NCI-H460 (cell line): Measurements from ENCODE around the gene DNAH3. TPM values are rescaled to one million over a fixed set of nuclear protein-coding genes. Genes with fewer than 3 reads are reported as not detected.
"Not testable (repeated sequence)": the region's sequence is repeated elsewhere in the genome, so short reads cannot be mapped to it uniquely, and the experiment has no call there.

Experiments used
- DNase-seq: peaks from one replicate; pipeline ENCODE4 v3.0.0-alpha.2; 2016; ENCODE audit warnings: low read depth; ENCODE audit errors: extremely low read depth
- total RNA-seq: library from RNA; depleted of rRNA; stranded (reverse); fragments of >200 nt; shearing (Covaris generic); gene quantifications from 2 replicates; pipeline ENCODE4 v1.2.3, GENCODE V29; 2014

Gene DNAH3
- total RNA-seq, 1 experiment from 2014 or later: 0.37 TPM

DNA sequence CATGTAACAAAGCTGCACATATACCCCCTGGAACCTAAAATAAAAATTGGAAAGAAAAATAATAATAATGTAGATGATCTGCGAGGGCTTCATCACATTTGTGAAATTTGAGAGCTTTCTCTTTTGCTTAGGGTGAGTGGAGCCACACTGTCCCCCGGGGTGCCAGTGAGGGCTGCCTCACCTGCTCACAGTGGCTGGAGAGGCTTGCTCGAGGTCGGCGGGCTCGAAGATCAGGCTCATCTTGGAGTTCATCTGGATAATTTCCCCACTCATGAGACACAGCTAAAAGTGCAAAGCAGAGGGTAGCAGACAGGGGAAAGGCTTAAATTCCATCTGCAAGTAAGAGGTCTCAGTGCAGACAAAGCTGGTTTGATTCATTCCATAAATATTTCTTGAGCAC lies 123.8 kb downstream of the DNAH3 start:
- DNase-seq: no peak

DNA sequence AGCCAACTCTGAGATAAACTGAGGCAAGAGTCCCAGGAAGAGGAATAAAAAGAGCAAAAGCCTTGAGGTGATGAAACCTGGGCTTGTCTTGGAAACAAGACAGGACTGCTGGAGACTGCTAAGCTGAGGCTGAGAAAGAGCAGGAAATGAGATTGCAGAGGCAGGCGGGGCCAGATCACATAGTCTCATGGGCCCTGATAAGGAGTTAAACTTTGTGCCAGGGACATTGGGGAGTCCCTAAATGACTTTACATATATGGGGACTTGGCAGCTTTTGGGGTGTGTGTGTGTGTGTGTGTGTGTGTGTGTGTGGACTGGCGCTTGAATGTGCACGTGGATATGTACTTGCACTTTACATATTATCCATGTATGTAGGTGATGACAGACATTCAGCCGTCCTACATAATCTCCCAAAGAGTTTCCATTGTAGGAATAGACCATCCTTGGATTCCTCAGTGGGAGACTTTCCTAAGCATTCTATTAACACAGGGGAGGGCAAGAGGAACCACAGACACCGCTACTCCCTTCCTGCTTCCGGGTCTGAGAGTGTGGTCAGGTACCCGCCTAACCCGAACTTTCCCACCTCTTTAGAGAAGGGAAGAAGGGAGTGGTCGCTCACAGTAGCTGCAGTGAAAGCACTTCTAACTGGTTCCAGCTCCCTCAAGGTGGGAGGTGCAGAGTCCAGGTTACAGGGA lies 127.0 kb downstream of the DNAH3 start:
- no peak for DNase-seq

DNA sequence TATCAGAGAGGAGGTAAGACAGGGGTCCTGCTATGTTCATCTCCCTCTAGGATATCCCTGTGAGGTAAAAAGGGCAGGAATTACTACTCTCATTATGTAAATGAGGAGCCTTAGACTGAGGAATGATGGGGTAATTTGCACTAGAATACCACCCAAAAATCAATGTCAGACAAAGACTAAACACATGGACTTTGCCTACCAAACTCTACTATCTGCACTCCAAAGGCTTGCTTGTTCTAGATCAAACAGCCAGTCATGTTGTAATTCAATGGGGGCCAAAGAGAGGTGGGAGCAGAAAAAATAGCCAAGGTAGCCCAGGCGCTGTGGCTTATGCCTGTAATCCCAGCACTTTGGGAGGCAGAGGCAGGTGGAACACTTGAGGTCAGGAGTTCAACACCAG lies 129.3 kb downstream of the DNAH3 start:
- no peak for DNase-seq

DNA sequence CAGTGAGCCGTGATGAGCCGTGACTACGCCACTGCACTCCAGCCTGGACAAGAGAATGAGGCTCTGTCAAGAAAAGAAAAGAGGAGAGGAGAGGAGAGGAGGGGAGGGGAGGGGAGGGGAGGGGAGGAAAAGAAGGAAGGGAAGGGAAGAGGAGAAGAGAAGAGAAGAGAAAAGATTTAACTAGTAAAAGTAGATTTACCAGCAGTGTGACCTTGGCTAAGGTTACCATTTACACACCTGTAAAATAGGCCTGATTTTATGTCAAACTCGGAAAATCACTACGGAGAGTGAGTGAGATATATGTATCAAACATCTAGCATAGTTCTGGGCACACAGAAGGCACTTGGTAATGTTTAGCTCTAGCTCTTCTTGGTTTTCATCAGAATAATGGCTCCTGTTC lies 140.8 kb downstream of the DNAH3 start:
- DNase-seq: no peak

DNA sequence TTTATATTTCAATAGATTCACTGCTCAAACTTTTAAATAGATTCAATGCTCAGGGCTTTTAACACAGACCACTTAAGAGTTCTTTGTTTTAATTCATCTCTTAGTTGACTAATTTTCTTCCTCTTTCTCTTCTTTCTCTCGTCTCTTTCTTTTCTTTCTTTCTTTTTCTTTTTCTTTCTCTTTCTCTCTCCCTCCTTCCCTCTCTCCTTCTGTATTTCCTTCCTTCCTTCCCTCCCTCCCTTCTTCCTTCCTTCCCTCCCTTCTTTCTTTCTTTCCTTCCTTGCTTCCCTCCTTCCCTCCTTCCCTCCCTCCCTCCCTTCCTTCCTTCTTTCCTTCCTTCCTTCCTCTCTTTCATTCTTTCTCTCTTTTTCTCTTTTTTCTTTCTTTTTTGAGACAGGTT lies 145.6 kb downstream of the DNAH3 start:
- no peak for DNase-seq

DNA sequence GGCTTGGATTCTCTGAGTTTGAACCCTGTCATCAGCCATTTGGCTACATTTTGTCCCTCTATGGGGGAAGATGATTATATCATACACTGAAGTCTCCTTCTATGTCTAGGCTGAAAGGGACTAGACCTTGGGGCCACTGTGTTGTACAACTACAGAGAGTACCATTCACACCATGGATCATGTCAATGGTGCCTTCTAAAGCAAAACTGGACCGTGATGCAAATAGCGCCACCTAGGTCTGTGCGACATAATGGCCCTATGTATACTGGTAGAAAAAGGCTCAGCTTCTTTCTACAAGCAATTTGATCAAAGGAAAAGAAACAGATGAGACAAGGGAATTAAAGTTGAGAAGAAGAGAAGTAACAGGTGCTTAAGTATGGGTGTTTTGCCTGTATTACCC lies 149.4 kb downstream of the DNAH3 start:
- DNase-seq: peak; percentile 8

DNA sequence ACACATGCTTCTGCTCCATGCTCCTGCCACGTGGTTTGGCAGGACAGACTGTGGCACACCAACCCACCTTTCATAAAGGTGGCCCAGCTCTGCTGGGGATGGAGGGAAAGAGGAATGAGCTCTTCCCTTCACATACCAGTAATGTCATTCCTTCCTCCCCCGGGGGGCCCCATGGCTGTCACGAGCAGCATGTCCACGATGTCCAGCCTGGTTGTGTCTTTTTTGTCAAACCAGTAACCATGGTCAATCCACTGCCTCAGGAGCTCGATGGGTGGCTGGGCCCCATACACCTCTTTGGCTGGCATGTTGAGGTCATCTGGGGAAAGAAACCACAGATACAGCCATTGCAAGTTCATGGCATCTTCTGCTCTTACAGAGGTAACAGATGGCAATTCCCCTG lies 153.5 kb downstream of the DNAH3 start:
- DNase-seq: no peak

DNA sequence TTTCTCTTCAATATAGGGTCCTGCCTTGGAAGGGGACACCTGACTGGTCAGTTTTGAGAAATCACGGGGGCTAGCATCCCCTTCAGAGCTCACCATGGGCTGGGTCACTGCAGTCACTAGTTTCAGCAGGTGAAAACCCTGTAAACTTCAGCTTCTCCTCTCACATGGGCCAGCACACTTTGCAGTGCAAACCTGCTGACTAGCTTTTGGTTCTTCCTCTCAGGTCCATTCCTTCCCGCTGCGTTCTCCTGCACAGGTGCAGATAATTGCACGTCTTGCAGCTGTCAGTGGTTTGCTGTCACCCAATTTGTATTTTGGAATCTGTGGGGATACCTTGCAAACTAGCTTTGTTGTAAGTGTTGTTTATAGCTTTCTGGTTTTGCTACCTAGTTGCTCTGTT lies 154.9 kb downstream of the DNAH3 start:
- no peak for DNase-seq

DNA sequence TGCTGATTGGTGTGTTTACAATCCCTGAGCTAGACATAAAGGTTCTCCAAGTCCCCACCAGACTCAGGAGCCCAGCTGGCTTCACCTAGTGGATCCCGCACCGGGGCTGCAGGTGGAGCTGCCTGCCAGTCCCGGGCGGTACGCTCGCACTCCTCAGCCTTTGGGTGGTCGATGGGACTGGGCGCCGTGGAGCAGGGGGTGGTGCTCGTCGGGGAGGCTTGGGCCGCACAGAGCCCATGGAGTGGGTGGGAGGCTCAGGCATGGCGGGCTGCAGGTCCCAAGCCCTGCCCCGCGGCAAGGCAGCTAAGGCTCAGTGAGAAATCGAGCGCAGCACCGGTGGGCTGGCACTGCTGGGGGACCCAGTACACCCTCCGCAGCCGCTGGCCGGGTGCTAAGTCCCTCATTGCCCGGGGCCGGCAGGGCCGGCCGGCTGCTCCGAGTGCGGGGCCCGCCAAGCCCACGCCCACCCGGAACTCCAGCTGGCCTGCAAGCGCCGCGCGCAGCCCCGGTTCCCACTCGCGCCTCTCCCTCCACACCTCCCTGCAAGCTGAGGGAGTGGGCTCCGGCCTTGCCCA lies 161.1 kb downstream of the DNAH3 start:
- not testable (repeated sequence) for DNase-seq

DNA sequence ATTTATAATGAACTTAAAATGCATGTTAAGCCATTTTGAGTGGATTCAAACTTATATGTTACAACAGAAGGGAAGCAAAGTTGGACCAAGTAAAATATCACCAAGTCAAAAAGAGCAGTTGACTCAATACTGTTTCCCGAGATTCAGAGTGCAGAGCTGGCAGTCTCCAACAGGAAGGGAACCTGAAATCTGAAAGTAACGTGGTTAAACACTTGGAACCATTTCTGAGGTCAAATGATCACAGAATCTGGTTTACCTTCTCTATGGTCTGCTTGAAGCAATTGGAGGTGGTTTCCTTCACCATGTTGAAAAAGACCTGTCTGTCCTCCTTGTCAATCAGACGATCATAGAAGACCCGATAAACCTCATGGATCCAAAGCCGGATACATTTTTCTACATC lies 163.6 kb downstream of the DNAH3 start:
- DNase-seq: no peak

DNA sequence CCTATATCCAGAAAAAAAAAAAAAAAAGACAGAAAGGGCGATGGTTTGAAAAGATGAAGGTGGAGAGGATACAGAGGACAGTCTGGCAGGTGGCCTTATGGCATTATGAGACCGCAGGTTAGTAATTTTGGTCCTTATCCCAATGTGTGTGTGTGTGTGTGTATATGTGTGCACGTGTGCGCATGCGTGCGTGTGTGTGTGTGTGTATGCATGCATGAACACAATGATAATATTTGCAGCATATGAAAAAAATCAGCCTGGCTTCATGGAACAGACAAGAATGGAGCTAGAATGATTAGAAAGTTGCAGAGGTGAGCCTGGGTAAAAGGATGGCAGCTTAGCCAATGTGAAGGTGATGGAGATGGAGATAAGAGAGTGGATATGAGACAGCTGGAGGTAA lies 166.6 kb downstream of the DNAH3 start:
- DNase-seq: no peak

DNA sequence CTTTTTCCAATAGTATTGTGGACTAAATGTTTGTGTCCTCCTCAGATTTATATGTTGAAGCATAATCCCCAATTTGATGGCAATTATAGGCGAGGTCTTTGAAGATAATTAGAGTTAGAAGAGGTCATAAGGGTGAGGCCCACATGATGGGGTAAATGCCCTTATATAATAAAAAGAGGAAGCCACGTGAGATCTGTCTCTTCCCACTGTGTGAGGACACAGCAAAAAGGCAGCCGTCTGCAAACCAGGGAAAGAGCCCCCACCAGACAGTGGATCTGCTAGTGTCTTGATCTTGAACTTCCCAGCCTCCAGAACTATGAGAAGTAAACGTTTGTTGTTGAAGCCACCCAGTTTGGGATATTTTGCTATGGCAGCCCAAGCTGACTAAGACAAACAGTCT lies 174.1 kb downstream of the DNAH3 start:
- DNase-seq: no peak

DNA sequence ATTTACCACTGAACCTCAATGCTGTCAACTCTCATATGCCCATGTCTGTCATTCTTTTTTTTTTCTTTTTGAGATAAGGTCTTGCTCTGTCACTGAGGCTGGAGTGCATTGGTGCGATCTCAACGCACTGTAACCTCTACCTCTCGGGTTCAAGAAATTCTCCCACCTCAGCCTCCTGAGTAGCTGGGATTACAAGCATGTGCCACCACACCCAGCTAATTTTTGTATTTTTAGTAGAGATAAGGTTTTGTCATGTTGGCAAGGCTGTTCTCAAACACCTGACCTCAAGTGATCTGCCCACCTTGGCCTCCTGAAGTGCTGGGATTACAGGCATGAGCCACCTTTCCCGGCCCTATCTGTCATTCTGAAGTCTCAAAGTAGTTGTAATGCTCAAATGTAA lies 177.4 kb downstream of the DNAH3 start:
- not testable (repeated sequence) for DNase-seq

DNA sequence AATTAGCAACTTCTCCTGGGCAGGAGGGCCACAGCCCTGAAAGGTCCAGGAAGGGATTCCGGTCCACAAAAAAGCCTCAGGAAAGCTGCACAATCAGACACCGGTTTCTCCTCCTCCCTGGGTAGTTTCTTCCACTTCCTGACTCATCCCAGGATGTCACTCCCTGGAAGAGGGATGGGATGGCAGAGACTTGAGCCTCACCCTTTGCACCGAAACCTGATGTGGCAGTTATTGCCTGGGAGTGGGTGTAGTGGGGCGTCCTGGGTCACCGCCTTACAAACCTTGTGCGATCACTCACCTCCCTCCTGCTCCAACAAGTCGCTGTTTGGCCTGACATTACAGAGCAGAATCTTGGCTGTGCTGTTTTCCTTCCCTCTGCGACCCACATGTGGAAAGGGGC lies 179.2 kb downstream of the DNAH3 start:
- no peak for DNase-seq

DNA sequence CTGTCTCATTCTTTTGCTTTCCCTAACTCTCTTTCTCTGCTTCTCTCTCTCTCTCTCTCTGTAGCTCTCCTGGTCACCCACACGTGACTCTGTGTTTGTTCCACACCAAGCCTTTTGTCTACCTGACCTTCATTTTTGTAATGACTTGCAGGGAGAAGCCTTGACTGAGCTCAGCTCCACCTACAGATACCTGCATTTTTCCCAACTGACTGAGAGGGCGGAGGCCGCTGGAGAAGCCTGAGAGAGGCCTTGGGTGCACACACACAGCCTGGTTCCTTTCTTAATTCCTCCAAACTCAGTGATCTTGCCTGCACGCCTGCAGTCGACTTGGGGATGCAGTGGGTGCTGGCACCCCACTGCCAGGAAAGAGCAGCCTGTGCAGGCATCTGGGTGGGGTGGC lies 181.3 kb downstream of the DNAH3 start:
- DNase-seq: no peak

DNA sequence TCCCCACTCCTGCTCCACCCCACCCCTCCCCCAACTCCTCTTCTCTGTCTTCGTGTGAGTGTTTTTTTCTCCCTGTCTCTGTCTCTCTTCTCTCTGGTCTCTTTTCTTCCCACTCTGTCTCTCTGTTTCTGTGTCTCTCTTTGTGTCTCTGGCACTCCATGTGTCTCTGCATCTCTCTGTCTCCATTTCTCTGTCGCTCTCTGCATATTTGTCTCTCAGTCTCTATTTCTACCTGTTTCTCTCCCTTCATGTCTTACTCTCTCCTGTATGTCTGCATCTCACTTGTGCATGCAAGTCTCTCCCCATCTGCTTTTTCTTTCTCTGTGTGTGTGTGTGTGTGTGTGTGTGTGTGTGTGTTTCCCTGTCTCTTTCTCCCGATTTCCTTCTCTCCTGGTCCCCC lies 181.9 kb downstream of the DNAH3 start:
- no peak for DNase-seq

DNA sequence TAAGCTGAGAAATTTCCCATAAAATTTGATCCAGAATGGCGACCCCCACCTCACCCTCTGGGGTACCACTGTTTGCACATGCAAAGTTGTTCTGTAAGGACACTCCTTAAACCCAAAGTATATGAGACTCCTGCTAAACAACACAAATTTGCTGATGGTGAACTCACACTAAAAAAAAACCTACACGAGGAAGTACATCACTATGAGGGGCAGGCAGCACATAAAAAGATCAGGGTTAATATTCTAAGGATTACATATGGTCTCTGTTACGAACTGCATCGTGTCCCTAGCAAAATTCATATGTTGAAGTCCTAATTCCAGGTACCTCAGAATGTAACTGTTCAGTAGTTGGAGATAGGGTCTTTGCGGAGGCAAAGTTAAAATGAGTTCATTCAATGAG lies 189.7 kb downstream of the DNAH3 start:
- DNase-seq: no peak

DNA sequence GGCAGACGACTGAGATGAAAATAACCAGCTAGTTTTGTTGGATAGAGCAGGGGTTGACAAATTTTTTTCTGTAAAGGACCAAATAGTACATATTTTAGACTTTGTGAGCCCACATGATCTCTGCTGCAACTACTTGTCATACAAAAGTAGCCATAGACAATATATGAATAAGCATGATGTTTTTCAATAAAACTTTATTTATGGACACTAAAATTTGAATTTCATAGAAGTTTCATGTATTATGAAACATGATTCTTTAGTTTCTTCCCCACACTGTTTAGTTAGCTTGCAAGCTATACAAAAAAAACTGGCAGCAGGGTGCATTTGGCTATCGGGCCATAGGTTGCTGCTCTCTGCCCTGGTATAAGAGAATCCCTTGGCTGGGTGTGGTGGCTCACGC lies 193.5 kb downstream of the DNAH3 start:
- DNase-seq: no peak

DNA sequence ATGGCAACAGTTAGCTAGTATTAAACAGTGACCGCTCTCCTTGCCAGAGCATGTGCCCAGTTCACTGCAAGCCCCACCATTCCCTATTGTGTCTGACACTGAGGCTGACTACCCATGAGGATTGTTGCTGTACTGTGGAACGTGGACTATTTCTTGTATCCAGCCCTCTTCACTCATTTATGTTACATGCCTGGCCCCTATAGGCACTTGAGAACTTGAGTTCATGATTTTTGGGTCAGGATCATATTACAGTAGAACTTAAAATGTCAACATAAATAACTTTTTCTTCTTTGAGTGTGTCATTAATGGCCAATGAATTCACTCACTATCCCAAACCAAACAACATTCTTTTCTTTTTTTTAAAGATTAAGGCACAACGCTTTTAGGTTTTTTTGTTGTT lies 194.3 kb downstream of the DNAH3 start:
- no peak for DNase-seq

DNA sequence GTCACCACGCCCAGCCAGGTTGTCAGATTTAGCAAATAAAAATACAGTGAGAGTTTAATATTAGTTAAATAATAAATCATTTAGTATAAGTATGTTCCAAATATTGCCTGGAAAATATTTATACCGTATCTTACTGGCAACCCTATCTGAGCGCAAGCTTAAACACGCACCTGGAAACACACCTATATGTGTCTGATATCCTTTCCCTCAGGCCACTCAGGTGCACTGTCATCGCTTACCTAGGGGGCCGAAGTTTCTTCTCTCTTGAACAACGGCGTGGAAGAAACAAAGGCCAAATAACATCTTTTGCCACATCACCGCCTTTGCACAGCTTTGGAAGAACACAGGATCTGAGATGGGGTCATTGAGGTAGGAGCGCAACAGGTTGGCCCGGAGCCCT lies 196.1 kb downstream of the DNAH3 start:
- no peak for DNase-seq

DNA sequence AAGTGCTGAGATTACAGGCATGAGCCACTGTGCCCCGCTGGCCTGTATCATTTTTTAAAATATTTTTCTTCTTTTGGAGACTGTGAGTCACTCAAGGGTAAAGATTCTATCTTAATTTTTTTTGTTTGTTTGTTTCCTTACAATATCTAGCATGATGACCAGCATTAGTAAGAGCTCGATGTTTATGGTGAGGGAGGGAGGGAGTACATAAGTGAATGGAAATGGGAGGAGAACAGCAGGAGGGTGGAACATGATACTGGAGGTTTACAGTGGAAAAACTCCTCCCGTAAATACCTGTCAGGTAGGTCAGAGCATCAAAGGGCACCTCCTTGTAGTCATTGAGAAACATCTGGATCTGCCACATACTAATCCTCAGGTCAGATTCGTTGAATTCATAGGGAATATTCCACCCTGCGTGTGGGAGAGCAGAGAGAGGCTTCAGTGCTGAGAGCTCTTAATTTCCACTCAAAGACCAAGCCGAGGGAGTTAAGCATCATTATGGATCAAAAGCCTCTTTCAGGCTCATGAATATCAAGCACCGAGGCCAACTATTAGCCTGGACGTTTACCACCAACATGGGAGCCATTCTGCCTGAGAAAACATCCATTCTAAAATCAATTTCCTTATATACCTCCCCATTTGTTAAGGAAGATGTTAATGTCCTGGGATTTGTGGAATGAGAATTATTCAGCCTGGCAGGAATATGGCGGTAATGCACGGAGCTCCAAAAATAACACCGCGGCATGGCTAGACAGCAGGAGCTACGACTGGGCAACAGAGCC lies 198.3 kb downstream of the DNAH3 start:
- DNase-seq: no peak

DNA sequence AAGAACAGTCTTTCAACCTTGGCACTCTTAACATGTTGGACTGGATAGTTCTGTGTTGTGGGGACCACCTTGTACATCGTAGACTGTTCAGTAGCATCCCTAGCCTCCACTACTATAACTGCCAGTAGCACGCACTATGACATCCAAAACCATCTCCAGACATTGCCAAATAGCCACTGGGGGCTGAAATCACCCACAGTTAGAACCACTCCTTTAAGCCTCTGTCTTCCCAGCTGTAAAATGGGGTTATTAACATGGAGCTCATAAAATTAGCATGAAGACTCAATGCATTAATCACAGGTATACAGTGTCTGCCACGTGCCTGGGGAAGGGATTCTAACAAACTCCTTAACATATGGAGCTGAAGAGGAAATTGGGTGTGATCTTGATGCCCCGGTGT lies 200.4 kb downstream of the DNAH3 start:
- DNase-seq: no peak
